ENCODE data around the gene TTPAL.

Gene TTPAL

DNA sequence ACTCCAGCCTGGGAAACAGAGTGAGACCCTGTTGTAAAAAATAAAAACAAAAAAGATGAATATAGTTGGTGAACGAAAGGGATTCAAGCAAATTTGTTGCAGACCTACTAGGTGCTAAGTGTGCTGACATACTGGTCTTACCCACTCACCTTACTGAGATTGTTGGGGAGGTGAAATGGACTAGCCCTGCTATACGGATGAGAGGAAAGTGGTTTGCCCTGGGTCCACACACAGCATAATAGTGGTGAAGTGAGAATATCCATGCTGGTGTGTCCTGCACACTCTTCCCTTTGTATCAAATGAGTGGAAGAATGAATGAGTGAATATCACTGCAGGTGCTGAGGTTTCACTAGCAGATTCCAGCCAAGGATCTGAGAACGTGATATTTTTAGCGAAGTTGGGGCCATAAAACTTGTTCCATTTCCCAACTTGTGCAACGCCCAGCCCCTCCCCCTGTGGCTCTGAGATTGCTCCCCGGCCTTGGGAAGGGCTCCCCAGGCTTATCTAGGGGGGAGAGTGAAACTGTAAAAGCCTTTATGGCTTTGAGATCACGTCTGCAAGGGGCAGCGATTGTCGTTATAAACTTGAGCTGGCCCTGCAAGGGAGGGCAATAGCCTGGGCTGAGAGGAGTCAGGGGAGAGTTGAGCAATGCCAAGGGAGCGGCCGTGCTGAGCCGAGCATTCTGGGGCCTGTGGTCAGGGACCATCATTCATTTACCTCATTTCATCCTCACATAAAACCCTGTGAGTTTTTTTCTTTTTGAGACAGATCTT lies 33.2 kb upstream of the TTPAL start:
- no peak for DNase-seq (ENCODE audit: low read depth)

DNA sequence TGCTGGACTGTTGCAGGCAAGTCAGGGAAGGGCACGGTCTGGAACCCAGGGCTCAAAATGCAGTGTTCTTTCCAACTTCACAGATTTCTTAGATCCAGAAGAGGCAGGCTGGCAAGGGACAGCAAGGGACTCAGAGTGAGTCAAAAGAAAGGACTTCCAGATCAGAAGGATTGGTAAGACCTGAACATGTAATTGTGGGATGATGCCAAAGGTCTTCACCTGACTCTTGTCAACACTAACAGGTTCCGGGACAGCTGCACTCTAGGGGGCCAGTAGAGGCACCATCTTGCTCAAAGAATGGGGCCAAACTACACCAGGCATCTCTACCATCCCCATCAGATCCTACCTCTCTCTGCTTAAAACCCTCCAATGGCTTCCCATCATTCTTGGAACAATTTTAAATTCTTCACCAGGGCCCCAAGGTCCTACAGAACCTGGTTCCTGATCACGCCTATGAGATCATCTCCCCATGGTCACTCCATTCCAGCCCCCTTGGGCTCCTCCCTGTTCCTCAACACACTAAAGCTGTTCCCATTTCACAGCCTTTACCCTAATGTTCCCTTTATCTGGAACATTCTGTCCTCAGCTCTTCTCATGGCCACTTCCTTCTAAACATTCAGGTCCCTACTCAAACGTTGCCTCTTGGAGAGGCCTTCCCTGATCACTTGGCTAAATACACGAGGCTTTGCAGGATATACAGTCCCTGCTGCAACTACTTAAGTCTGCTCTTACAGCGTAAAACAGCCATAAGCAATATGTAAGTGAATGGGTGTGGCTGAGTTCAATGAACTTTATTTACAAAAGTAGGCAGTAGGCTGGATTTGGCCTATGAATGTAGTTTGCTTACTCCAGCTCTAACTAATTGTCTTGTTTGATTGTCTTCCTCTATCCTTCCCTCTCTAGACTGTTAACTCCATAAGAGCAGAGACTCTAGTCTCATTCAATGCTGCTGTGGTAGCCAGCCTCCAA lies 29.6 kb upstream of the TTPAL start:
- no peak for DNase-seq (ENCODE audit: low read depth)

DNA sequence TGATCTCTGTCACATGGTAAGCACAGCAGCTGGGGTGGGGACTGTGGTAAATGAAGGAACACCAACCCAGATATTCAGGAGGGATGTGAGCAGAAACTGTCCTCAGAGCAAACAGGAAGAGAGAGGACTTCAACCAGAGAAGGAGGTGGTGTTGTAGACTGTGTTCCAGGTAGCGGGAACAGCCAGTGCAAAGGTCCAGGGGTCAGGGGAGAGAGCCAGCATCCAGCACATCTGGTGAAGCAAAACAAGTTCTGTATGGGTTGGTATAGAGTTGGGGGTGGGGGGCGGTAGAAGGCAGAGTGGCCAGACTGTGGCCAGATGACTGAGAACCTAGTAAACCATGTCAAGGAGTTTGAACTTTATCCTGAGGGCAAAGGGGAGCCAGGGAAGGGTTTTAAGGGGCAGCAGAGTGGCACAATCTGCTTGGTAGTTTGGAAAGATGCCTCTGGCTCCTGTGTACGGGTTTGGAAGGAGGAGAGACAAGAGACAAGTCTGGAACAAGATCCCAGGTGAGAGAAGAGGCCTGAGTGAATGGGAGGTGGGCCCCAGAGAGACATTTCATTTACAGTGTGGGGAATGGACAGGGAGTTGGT lies 27.8 kb upstream of the TTPAL start:
- DNase-seq (ENCODE audit: low read depth), result no peak

DNA sequence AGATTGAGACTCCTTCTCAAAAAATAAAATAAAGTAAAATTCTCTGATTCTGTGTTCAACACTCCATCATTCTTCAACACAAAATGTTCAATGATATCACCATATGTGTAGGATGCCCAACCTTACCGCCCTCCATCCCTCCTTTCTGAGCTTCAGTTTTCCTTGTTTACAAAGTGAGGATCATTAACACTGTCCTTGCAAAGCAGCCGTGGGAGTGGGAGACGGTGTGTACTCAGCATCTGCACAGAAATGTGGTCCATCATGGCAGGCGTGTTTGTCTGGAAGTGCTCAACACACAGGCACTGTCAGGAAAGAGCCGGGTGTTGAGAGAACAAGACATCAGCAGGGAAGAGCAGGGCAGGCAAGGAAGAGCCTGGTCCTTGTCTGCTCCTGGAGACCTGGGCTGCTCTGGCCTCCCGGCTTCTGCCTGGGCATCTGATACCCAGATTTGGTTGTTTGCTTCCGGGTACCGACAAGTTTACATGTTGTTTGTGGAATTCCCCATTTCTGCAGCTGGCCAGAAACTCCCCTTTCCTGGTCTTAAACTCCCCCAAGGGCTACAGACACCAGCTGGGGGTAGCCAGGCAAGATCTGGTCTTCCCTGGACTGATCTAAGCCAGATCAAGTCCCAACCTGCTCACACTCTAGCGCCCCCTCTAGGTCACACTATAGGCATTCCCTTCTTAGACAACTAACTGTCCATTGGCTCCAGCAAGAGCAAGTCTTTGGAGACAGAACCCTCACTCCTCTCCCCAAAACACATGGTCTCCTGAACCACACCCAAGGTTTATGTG lies 26.7 kb upstream of the TTPAL start:
- no peak for DNase-seq (ENCODE audit: low read depth)

DNA sequence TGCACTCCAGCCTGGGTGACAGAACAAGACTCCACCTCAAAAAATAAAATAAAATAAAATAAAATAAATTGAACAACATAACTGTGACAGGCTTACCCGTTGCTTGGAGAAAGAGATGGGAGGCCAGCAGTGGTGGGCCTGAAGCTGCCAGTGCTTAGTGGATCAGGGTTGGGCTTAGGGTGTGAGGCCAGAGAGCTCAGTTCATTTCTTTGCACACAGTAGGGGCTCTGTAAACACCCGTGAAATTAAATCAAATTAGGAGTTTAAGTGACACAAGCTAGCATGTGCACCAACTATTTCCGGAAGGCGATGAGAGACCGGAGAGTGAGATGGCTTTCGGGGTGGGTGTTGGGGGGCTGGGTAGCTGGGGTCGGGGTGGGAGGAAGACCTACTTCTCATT lies 25.8 kb upstream of the TTPAL start:
- no peak for DNase-seq (ENCODE audit: low read depth)

DNA sequence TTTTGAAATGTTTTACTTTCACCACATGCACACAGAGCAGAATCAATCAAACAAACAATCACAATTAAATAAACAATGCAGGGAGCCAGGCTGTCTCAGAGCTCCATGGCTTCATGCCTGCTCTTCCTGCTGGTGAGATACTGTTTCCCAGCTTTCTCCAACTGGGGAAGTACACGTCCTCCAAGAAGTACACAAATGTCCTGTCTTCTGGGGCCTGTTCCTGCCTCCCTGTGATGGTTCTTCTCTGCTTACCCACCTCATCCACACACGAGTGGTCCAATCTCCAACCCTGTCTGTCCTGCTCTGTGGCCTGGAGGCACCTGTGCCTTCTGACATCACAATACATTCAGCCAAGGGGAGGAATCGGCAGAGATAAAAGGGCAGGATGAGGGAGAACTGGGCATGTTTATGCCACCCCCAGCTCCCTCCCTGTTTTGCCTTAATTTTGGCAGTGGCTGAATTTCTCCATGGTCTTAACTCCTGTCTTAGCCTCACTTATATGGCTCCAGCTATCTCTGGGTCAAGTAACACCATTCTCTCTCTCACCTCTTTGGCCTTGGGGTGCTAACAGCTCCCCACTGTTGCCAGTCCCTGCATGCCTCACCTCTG lies 25.3 kb upstream of the TTPAL start:
- no peak for DNase-seq (ENCODE audit: low read depth)

DNA sequence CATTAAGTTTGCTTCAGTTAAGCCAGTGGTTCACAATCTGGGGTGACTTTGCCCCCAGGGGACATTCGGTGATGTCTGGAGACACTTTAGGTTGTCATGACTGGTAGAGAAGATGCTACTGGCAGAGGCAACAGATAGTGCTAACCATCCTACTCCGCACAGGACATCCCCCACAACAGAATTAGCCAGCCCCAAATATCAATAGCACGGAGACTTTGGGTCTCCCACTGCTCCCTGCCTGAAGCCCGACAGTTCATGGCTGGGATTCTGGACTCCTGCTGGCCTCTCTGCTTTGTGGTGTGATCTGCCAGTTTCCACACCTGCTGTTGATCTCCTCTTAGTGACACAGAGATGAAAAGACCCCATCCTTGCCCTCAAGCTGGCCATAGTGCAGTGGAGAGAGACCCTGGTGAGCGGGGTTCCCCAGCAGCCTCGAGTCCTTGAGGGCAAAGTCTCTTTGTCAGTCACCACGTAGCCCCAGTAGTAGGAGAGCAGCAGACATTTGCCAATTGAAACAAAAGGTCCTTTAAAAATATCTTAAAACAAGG lies 24.7 kb upstream of the TTPAL start:
- no peak for DNase-seq (ENCODE audit: low read depth)

DNA sequence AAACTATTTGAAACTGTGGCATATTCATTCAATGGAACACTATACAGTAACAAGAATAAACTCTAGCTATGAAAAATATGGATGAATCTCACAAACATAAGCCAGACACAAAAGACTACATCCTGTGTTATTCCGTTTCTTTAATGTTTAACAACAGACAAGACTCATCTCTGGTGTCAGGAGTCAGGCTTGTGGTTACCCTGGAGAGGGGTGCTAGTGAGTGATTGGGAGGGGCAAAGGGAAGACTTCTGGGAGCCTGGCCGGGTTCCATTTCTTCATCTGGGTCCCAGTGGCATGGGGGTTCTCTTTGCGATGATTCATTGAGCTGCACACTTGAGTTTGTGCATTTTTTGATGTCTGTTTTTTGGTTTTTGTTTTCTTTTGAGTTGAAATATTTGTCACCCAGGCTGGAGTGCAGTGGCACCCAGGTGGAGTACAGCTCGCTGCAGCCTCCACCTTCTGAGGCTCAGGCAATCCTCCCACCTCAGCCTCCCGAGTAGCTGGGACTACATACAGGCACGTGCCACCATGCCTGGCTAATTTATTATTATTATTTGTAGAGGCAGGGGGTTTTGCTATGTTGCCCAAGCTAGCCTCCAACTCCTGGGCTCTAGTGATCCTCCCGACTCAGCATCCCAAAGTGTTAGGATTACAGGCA lies 21.2 kb upstream of the TTPAL start:
- no peak for DNase-seq (ENCODE audit: low read depth)

DNA sequence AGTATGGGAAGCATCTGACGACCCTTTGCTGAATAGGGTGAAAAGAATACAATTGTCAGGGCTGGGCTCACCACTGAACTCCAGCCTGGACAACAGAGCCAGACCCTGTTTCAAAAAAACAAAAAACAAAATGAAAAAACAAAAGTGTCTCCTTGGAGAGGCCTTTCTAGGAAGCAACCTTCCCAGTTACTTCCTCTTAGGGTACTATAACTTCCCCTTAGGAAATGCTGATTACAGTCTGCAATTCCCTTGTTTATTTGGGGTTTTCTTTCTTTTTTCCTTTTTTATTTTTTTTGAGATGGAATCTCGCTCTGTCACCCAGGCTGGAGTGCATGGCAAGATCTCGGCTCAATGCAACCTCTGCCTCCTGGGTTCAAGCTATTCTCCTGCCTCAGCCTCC lies 20.5 kb upstream of the TTPAL start:
- no peak for DNase-seq (ENCODE audit: low read depth)

DNA sequence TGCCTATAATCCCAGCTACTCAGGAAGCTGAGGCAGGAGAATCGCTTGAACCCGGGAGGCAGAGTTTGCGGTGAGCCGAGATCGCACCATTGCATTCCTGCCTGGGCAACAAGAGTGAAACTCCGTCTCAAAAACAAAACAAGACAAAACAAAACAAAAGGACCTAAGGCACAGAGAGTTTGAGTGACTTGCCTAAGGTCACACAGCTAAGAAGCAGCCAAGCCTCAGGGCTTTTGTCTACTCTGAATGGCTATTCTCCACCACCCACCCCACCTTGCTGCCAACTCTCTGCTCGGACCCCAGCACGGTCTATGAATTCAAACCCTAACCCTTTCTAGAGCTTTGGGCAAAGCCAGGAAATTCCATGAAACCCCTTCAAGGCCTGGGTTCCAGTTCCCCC lies 19.1 kb upstream of the TTPAL start:
- no peak for DNase-seq (ENCODE audit: low read depth)

DNA sequence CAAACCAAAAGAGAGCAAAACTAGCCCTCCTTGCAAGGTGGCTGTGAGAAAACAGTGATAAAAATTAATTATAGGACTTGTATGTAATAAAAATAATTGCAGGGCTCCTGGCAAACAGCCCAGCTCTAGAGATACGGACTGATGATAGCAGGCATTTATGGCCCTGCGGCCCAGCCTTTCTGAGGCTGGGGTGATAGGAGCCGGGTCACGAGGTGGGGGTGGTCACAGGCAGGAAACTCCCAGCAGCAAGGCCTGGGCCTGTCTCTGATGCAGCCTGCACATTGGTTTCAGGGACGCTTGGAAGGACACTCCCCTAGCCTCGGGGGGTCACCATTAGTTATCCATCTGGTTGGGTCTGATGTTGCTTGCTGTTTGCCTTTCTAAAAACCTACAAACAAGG lies 18.7 kb upstream of the TTPAL start:
- DNase-seq (ENCODE audit: low read depth), result no peak

DNA sequence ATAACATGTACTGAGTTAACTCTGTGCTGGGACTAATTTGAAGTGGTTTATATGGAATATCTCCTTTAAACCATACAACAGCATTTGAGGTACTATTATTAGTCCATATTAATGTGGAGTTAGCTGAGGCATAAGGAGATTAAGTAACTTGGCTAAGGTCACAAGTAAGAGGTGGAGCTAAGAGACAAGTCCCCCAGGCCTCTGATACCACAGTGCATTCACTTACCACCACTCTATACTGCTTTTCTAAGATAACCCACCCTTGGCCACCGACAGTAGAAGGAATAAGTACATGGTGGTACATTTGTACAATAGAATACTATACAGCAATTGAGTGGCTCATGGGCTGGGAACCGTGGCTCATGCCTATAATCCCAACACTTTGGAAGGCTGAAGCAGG lies 16.4 kb upstream of the TTPAL start:
- no peak for DNase-seq (ENCODE audit: low read depth)

DNA sequence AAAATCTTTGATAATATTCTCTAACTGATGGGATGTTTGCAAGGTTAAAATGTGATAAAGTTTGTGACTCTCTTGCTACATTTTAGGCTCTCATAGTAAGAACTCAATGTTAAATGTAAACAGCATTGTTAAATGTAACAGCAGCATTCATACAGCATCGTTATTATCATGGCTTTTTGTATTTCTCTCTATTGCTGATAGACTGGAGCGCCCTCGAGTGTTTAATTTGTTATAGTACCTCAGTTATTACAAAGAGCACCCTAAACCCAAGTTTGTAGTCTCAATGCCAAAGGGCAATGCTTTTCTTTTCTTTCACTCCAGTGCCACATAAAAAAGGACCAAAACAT lies 14.9 kb upstream of the TTPAL start:
- no peak for DNase-seq (ENCODE audit: low read depth)

DNA sequence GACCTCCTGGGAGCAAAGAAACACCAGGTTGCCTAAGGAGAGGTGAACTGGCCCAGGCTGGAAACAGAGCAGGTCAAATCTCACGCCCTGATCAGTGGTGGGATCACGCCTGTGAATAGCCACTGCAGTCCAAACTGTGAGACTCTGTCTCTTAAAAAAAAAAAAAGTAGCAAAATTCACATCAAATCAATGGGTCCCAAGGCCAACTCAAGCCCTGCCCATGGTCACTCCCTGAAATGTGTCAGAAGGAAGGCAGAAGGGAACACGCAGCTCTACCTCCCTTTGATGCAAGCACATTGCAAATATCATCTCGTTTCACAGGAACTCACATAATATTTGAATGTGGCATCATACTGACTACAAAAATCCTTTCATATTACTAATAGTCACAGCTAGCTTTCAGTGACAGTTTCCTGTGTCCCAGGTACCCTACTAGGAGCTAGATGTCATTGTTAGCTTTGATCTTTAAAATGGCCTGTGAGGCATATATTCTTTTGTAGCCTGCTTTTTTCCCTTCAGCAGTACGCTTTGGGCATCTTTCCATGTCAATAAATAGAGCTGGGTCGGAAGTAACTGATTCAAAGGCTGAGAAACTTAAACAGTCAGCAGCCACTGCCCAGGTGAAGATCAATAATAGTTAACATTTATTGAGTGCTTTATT lies 14.4 kb upstream of the TTPAL start:
- DNase-seq (ENCODE audit: low read depth), result no peak

DNA sequence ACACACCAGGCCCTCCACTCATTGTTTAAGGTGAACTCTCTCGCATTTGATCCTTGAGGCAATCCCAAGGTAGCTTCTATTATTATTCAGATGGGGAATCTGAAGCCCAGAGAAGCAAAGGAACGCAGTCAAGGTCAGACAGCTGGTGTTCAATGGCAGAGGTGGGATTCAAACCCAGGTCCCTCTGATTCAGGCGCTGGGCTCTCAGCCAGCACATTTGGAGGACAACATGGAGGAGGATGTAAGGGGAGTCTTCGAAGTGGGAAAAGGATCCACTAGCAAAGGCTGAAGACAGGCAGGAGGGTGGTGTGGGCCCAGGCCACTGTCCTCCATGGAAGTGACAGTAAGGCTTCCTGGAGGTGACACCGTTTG lies 13.9 kb upstream of the TTPAL start:
- no peak for DNase-seq (ENCODE audit: low read depth)

DNA sequence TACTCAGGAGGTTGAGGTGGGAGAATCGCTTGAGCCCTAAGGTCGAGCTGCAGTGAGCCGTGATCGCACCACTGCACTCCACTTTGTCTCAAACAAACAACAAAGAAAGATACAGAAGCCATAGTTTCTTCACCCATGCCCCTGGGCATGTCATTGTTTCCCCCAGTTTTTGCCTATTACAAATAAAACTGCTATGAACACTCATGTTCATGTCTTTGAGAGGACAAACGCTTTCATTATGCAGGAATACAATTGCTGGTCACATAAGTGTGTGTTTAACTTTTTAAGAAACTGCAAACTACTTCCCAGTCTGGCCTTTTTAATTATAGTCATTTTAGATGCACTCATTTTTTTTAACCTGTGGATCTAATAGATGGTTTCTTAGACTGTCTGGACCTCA lies 12.2 kb upstream of the TTPAL start:
- DNase-seq (ENCODE audit: low read depth), result no peak

DNA sequence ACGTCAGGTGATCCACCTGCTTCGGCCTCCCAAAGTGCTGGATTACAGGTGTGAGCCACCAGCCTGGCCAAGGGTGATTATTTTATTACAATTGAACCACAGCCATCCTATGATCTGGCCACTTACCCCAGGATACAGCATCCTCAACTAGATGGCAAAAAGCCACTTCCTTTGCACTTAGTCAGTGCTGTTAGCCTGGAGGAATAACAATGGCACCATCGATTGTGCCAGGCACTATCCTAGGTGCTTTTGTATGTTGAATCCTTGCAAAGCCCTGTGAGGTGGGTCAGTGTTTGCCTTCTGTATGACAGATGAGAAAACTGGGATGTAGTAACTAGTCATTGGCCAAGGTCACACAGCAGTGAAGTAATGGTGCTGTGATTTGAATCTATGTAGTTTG lies 11.2 kb upstream of the TTPAL start:
- DNase-seq (ENCODE audit: low read depth), result no peak

DNA sequence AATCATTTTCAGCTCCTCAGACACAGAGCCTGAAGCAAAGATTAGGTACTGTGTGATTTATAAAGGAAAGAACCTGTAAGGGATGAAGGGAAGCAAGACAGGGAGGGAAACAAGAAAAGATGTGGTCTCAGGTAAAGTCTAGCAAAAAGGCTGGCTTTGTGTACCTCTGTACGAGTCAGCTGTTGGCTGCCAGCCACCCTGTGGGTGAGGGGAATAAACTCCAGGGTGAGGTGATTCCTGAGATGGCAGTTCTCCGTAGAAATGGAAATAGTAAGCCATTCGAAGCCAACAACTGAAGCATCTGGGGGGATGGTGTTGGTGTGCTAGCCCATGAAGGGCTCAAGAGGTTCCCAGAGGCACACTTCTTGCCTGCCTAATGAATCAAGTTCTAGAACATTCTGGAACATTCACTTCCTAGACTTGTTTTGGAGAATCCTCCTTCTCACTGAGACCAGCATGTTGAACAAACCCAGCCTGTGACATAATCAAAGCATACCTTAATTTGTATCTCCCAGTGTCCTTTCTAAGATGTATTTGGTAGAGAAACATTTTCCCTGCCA lies 10.6 kb upstream of the TTPAL start:
- no peak for DNase-seq (ENCODE audit: low read depth)

DNA sequence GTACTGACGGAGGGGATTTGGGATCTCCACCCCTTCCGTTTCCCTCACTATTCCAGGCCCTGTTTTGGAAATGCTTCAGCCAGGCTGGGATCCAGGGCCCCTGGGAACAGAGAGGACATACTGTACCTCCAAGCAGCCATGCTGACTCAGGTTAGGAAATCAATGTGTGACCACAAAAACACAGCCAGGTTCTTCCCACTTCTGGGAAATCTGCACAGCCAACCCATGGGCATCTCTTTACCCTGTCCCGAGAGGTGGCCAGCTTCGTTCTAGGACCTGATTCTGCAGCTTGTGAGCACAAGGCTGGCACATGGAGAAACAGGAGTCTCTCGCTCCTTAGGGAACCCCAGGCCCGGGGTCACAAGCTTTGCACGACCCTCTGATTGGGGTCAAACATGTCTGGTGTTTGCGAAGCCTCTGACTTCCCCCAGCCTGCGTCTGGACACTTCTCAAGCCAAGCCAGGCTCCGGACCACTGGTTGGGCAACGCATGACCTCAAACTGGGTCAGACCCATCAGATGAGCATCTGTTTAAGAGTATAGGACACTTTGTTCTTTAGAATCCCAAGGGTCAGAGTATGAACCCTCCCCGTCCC lies 8.3 kb upstream of the TTPAL start:
- no peak for DNase-seq (ENCODE audit: low read depth)
